Urothelium cell line (cell line): Measurements from ENCODE around the gene TACC2.

Experiments
- DNase-seq: peaks from one replicate; pipeline ENCODE4 v3.0.0; 2011; ENCODE audit warnings: low spot score, mixed read lengths
- FAIRE-seq: peaks from 2 replicates; lab custom pipeline; 2011; peaks lifted over from hg19 to GRCh38; lab: Jason Lieb, UNC

Gene TACC2

DNA sequence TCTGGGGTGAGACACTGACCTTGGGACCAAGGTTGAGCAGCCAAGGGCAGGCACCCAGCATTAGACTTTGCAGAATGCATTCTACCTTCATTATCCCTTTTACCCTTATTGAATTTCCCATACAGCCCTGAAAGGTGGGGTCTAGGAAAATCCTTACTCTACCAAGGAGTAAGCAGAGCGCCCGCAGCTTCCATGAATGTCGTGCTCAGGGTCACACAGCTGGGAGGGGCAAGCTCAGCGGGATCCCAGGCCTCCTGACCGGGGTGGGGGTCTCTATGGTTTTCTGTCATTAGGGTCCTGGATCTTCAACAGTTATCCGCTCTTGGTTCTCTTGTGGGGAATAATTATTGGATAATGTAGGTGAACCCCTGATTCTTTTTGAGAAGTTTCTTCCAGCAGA, 251.4 kb downstream of the TACC2 start:
- no peak for FAIRE-seq

DNA sequence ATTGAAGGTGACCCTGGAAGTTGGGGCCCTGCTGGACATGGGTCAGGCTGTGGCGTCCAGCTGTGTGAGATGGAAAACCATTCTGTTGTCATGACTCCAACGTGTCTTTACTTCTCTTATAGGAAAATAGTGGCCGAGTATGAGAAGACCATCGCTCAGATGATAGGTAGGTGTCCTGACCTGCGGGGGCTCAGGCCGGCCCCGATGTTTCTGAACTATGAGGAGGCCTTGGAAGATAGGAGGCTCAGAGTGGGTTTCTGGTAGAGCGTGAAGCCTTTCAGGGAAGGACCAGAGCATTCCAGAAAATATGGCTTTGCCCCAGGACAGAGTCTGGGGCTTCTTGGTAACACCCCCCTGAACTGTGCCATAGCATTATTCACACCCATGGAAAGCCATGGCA, 252.9 kb downstream of the TACC2 start:
- FAIRE-seq: no peak
- no peak for DNase-seq

More for the DNA sequence above, 251.4 kb downstream of the TACC2 start:
- no peak for DNase-seq

DNA sequence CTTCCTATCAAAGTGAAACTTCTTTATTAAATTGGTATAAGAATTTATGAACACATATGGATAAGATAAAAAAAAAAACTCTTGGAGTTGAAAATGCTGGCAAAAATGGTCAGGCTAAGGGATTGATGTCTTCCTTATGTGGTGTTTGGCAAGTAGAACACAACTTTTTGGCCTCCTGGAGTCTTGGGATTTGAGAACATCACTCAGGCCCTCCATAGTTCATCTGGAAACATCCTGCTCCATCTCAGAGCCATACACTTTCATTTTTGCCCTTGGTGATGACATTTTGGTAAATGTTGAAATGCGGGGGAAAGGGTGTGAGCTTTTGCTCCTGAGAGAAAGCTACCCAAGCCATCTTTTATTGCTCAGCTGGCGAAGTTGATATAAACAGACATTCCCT, 254.6 kb downstream of the TACC2 start:
- no peak for DNase-seq

DNA sequence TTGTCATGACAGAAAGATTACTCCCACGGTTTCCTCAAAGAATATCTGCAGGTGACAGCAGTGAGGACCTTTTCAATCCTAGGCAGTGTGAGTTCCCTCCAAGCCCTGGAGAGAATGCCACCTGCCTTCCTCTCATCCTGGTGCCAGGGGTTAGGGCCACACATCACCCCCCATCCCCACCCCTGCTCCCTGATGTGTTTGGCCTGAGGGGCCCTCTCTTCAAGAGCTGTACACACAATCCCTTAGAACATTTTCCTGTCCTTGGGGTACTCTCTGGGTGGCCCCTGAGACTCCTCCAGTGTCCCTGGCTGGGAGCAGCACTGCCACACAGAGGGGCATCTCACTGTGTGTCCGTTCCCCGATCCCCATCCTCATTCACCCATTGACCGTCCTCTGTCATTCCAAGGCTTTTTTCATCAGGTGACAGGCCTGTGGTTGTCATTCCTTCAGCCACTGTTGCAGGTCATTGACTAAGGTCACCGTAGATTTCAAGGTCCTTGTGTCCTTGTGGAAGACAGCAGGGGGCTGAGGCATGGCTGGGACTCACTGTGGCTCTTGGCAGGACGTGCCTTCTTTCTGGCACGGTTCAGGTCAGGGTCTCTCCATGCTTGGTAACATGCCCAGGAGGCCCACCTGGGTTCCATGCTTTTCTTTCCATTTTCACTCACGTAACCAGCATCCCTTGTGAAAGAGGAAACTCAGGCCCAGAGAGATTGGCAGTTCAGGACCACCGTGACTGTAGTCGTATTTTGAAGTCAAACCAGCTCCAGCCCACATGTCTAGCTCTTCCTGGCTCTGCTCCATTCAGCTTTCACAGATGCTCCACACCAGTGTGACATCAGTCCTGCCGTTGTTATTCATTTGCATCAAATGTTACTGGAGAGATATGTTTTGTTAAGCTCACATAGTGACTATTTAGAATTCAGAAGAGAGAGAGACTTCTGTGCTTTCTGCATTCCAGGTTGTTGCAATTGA, 255.3 kb downstream of the TACC2 start:
- peak; percentile 9 for FAIRE-seq
- DNase-seq: no peak

More for the DNA sequence above, 254.6 kb downstream of the TACC2 start:
- FAIRE-seq: no peak

DNA sequence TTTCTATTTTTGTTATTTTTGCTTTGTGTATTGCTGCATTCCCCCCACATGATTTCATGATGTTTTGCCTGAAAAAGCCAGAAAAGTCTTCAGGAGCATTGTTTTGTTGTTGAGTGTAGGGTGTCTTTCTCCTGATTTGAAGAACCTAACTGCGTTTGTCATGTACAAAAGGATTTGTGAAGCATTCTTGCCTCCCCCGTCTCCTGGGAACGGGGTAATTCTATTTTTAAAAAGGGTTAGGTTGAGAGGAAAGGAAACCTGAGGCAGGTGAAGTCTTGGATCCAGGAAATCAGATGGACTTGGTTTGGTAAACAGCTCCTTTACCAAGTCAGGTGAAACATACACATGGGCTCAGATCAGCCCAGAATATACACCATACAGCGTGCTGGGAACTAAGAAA, 256.2 kb downstream of the TACC2 start:
- no peak for DNase-seq
- FAIRE-seq: no peak

DNA sequence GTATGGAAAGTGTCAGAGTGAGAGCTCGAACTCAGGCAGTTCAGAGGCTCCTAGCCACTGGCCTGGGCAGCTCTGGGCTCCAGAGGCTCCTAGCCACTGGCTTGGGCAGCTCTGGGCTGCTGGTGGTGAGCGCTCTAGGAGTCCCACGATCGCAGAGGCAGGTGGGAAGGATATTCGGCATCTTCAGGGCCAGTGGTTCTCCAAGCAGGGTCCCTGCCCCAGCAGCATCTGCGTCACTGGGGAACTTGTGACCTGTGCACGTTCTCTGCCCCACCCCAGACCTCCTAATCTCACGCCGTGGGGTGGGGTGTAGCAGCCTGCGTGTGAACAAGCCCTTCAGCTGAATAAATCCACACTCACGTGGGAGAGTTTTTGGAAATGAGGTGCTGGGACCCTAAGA, 256.9 kb downstream of the TACC2 start:
- DNase-seq (no peak), FAIRE-seq (no peak)

DNA sequence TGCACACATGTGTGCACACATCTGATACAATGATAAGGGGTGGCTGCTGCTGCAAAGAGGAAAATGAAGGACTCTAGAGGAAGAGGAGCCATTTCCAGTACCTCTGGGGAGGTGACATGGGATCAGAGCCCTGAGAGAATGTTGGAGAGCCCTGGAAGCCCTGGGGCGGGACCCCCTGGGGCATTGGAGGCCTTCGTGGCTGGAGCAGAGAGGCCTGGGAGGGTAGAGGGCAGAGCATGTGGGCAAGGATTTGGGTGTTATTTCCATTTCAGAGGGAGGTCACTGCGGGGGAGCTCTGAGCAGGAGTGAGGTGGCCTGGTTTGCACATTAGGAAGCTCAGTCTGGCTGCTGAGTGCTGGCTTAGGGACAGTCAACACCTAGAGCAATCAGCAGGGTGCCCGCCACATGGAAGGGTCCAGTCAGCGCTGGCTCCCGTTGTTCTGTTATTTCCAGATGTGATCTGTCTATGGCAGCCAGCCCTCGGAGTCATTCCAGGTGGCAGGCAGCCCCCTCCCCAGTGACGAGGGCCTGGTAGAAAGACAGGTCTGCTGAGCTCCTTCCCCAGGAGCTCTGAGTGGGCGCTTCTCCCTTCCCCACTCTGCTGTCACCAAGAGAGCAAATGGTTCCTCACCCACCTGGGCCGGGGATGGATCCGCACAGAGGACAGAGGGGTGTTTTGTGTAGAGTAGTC, 258.0 kb downstream of the TACC2 start:
- FAIRE-seq (no peak), DNase-seq (no peak)

DNA sequence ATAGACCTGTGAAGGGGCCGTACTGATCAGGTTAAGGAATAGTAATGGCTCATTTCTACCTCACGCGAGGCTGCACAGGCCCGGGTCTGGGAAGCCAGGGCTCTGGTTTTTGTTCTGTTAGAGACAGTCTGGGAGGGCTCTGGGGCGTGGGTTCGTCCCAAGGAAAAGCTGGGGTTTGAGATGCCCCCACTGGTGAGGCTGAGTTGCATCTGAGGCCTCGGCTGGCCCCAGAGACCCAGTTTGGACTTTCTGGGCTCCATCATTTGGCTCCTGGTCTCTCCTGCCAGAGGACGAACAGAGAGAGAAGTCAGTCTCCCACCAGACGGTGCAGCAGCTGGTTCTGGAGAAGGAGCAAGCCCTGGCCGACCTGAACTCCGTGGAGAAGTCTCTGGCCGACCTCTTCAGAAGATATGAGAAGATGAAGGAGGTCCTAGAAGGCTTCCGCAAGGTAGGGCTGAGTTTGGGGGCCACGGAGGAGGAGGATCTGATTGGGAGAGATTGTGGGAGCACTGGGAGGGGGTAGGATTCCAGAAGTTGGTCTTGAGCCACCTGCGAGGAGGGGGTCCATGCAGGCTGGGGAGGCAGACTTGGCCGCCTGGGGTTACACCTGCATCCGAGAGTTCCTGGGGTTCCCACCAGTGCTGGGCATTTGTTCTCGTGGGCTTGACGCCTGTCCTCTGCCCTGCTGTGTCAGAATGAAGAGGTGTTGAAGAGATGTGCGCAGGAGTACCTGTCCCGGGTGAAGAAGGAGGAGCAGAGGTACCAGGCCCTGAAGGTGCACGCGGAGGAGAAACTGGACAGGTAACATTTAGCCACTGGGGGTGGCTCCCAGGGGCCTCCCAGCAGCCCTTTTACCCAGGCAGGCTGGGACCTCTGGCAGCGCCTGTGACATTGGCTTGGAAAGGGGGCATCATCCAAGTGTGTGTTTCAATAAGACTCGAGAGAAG, 259.7 kb downstream of the TACC2 start:
- DNase-seq (no peak), FAIRE-seq (no peak)

DNA sequence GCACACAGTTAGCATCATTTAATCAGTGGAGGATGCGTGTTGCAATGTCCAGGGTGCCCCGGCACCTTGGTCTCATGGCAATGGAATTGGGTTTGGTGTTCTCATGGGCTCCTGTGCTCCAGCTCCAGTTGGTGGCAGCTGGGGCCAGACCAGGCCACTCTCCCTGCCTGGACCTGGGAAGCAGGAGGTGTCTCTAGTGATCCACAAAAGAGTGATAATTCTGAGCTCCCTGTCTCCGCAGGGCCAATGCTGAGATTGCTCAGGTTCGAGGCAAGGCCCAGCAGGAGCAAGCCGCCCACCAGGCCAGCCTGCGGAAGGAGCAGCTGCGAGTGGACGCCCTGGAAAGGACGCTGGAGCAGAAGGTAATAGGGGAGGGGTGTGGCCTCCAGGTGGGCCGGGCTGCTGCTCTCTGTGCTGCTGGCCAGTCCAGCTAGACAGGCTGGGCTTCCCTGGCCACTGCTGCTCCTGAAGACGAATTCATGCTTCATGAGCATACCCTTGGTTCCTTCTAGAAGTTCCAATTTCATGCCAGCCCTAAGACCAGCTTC, 260.4 kb downstream of the TACC2 start:
- FAIRE-seq: no peak

DNA sequence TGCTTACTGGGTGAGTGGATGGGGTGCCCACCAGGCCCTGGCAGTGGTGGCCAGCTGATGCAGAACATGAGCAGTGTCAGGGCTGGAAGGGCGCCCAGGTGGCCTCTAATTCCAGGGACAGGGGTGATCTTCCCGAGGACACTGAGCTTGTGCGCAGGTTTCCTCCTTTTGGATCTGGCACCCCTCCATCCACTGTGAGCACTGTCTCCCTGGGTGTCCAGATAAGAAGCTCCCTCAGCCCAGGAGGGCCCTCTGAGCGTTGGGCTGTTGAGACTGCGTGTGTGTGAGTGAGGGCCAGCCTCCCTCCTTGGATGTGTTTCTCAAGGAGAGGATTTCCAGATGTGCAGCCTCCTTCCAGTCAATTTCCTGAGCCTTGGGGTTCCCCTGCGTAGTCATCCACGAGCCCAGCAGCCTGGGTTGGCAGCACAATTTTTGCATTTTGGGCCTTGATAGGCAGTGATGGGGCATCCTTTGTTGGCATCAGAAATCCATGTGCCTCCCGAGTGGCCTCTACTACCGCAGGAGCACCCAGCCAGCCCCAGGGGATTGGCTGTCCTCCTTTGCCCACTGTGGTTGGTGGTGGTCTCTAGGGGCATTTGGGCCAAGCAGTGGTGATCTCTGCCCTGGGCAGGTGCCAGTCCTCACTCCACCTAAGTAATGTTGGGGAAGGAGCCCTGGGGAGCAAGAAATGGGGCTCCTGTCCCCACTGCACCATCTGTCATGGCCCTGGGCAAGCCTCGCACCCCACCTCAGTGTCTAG, 261.2 kb downstream of the TACC2 start:
- DNase-seq (no peak), FAIRE-seq (no peak)

More for the DNA sequence above, 260.4 kb downstream of the TACC2 start:
- DNase-seq: no peak

DNA sequence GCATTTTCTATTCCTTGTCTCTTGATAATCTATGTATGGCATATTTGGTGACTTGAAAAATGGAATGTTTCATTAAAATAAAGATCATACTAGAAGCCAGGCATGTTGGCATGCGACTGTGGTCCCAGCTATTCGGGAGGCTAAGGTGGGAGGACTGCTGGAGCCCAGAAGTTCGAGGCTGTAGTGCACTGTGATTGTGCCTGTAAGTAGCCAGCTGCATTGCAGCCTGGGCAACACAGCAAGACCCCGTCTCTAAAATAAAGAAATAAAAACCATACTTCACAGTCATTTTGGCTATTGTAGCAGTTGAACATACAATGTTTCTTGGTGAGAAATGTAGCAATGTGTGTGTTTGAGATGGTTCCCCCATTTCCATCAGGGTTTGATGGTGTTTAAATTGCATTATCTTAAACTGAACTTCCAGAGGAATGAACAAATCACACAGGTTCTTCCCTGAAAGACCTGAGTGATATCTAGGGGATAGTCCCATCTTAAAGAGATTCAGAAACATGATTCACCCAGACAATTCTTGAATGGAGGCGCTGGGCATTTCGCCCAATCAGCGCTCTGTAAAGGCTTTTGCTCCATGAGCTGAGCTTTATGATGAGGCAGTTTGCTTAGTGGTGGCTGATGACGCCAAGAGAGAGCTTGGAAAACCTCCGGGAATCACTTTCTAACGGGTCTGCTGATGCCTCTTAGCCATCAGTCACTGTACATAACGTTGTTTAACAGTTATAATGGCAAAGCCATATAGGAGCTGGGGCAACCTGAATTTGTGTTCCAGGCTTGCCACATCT, 262.7 kb downstream of the TACC2 start:
- FAIRE-seq (no peak), DNase-seq (no peak)

DNA sequence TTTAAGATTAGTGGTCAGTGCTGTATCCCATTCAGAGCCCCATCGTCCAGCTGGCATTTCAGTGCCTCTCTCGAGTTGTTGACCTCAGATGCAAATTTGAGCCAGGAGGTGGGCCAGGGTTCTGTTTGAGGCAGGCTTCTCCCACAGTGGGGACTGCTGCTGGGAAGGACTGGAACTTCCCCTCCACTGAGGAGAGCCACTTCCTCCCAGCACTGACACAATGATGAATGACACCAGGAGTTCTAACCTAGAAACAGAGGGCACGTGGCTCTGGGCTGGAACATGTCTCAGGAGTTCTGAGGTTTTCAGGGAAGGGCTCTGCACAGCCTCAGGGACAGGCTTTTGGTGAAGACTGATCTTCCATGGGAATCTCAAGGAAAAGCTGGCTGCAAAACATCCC, 263.8 kb downstream of the TACC2 start:
- FAIRE-seq: no peak
- no peak for DNase-seq

DNA sequence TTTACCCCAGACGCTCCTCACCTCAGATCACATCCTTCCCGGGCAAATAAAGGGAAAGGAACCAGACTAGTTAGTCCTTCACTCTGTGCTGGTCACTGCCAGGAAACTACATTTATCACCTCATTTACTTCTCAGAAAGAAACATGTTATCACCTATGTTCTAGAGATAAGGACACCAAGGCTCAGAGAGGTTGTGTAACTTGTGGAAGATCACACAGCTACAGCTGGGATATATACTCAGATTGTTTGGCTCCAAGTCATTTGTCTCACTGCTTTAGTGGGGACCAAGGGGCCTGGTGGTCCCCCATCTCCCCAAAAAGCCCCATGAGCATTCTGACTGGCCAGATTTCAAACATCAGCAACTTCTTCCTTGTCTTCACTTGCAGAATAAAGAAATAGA, 264.6 kb downstream of the TACC2 start:
- DNase-seq: no peak

DNA sequence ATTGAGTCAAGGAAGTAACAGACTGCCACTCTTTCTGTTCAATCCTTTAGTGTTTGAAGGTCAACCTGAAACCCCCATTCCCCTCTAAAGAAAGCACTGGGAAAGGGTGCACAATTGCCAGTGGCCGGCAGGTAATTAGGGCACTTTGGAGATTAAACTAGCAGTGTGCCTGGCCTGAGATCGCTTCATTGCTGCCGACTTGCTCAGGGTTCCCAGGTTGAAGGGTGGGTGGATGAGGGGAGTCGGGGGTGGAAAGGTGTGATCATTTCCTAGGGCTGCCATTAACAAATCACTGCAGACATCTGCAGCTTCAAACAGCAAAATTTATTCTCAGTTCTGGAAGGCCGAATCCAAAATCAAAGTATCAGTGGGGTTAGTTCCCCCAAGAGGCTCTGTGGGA, 265.9 kb downstream of the TACC2 start:
- FAIRE-seq: no peak
- DNase-seq: no peak

More for the DNA sequence above, 264.6 kb downstream of the TACC2 start:
- FAIRE-seq: no peak

DNA sequence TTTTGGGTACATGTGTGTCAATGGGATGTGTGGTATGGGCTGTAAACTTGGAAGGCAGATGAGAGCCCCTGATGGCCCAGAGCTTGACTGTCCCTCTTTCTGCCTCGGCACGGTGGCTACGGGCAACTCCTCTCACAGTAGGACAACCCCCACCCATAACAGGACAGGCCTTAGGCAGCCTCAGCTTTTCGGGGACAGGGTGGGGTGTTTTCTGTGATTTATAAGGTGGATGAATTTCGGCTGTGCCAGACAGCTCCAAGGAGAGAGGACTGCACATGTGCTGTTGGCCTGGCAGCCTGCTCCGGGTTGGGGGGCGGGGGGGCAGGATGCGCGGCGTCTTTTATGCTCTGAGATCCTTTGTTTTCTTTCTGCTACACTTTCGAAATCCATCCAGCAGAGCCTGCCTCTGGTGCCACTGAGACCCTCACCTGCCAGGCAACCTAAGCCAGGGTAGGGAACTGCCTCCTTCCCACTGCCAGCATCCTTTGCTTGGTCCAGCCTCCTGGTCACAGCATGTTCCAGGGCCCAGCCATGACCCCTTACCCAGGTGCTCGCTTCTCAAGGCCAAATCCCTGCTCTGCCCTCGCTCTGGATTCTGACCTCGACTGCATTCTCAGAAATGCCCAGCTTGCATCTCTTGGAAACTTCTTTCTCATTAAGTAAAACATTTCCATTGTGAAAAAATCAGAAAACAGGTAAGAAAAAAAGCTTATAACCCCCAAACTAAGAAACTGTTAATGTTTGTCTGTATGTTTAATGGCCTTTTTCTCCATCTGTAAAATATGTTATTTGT, 266.7 kb downstream of the TACC2 start:
- FAIRE-seq: no peak
- DNase-seq: no peak

DNA sequence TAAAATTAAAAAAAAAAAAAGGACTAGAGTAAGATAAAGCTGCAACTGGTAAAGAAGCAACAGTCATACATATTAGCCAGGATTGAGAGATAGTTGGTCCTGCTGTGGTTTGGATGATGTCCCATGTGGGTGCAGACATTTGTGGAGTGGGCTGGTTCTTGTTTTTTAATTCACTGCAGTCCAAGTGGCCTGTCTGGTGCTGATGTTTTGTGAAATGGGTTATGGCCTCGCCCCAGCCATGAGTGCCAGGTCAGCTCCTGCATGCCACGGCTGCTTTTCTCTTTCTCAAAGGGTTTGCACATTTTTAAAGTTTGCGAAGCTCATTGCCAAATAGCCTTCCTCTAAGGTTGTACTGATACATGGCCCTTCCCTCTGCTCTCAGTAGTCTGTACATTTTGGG, 268.1 kb downstream of the TACC2 start:
- FAIRE-seq: no peak

DNA sequence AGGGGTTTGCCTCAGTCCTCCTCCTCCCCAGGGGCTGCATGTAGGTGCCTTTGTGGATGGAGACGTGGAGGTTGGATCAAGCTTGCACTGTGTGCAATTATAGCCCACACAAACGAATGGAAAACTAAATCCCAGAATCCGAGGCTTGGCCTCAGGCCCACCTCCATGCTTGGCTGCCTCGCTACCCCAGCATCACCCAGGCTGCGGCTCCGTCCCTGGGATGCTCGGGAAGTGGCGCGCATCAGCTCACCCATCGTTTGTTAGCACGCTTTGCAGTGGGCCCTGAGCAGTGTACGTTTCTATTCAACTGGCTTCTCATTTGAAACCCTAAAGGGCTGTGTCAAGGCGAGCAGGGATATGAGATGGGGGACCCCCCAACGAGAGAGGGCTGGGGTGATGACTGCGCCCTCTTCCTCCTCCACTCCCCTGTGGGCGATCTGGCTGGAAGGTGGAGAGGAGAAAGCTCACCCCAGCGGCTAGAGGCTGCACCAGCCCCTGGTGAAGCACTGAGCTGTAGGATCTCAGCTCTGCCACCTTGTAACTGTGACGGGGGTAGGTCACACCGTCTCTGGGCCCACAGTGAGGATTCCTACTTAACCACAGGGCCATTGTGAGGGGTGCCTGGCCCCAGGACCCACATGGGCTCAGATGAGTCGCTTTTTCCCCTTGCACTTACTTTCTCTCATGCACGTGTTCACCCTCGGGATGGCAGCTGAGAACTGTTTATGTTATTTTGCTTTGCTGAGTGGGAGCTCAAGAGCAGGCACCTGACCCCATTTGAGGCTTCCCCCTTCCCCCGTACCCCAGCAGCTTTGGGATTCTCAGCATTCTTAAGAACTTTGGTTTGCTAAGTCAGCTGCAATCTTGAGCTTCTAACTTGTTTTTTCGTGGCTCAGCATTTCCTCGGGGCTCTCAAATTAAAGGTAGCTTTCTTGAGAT, 269.4 kb downstream of the TACC2 start:
- no peak for FAIRE-seq
- no peak for DNase-seq

More for the DNA sequence above, 268.1 kb downstream of the TACC2 start:
- no peak for DNase-seq
